DND-41 (cell line): ENCODE measurements around the gene BICRAL.
"Not testable (repeated sequence)": the region's sequence is repeated elsewhere in the genome, so short reads cannot be mapped to it uniquely, and the experiment has no call there.

Source experiments
- ATAC-seq: fragments of 200-7000 bp; cut with Tn5 transposase; 3 replicates; pipeline ENCODE4 v1.9.1; 2021; ENCODE audit warnings: low read depth; ENCODE audit not compliant: insufficient read depth
- DNase-seq: peaks from one replicate; pipeline ENCODE4 v3.0.0-alpha.2; 2020
- H2AFZ ChIP-seq: 2 replicates; pipeline ENCODE4 v1.6.0; 2012; ENCODE audit warnings: low read depth, low read length
- H3K27ac ChIP-seq: 2 replicates; pipeline ENCODE4 v1.5.1; 2012; ENCODE audit warnings: low read length, inconsistent platforms
- H3K27me3 ChIP-seq: fragments of 200-600 bp; sonication (generic); 2 replicates; pipeline ENCODE4 v1.6.0; 2012; ENCODE audit warnings: low read length, mild to moderate bottlenecking, inconsistent platforms; ENCODE audit not compliant: insufficient read depth, poor library complexity
- H3K36me3 ChIP-seq: 2 replicates; pipeline ENCODE4 v1.5.1; 2012; ENCODE audit warnings: low read length, inconsistent platforms; ENCODE audit not compliant: insufficient read depth
- H3K4me1 ChIP-seq: 2 replicates; pipeline ENCODE4 v1.5.1; 2012; ENCODE audit warnings: mild to moderate bottlenecking, low read length; ENCODE audit not compliant: insufficient read depth
- H3K4me2 ChIP-seq: 2 replicates; pipeline ENCODE4 v1.6.0; 2012; ENCODE audit warnings: mild to moderate bottlenecking, moderate library complexity, low read length, inconsistent platforms; ENCODE audit not compliant: insufficient read depth
- H3K4me3 ChIP-seq, 2 experiments: fragments of 200-600 bp in 1 of 2; shearing (Covaris generic) in 1 of 2; 2 replicates each; pipeline ENCODE4 v1.5.1; 2012 to 2016; ENCODE audit warnings: inconsistent platforms in 2 of 2, low read length in 2 of 2, mild to moderate bottlenecking in 2 of 2, low read depth in 1 of 2, moderate library complexity in 1 of 2
- H3K79me2 ChIP-seq: 2 replicates; pipeline ENCODE4 v1.6.0; 2012; ENCODE audit warnings: low read length, inconsistent platforms; ENCODE audit not compliant: insufficient read depth
- H3K9ac ChIP-seq: 2 replicates; pipeline ENCODE4 v1.6.0; 2012; ENCODE audit warnings: low read depth, mild to moderate bottlenecking, inconsistent platforms, low read length, moderate library complexity
- H3K9me3 ChIP-seq: 2 replicates; pipeline ENCODE4 v1.5.1; 2012; ENCODE audit warnings: low read length, moderate library complexity, mild to moderate bottlenecking, inconsistent platforms; ENCODE audit not compliant: insufficient read depth, severe bottlenecking
- H4K20me1 ChIP-seq: 2 replicates; pipeline ENCODE4 v1.6.0; 2012; ENCODE audit warnings: low read length; ENCODE audit not compliant: insufficient read depth
- EZH2 ChIP-seq: IDR thresholded peaks from 3 replicates; pipeline ENCODE4 v1.6.1; 2012; ENCODE audit warnings: borderline replicate concordance, low read depth, mild to moderate bottlenecking, moderate library complexity, low read length, inconsistent platforms; ENCODE audit not compliant: severe bottlenecking
- TF ChIP-seq, protein P1 (sequence below): IDR thresholded peaks from 2 replicates; pipeline ENCODE4 v1.5.1; 2012; ENCODE audit warnings: borderline replicate concordance, low read length, moderate library complexity, mild to moderate bottlenecking; ENCODE audit not compliant: poor library complexity, severe bottlenecking; ENCODE audit errors: extremely low read depth

BICRAL gene

DNA sequence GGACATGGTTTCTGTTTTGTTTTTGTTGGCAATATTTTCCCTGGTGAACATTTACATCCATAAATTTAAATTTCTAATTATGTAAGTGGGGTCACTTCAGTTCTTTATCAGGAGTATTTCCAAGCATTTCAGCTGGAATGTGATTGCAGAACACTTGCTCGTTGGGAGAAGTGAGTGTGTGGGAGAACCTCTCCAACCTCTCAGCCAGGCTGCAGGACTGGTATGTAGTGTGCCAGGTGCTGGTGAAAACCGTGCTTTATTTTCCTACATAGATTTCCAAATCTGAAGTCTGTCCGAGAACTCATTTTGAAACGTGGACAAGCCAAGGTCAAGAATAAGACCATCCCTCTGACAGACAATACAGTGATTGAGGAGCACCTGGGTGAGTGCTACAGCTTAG is 103.8 kb downstream of the BICRAL start:
- H3K9ac ChIP-seq = no peak overlapping the region
- H3K27ac ChIP-seq = no peak overlapping the region
- TF ChIP-seq EZH2 = no peak
- TF ChIP-seq, protein P1, sequence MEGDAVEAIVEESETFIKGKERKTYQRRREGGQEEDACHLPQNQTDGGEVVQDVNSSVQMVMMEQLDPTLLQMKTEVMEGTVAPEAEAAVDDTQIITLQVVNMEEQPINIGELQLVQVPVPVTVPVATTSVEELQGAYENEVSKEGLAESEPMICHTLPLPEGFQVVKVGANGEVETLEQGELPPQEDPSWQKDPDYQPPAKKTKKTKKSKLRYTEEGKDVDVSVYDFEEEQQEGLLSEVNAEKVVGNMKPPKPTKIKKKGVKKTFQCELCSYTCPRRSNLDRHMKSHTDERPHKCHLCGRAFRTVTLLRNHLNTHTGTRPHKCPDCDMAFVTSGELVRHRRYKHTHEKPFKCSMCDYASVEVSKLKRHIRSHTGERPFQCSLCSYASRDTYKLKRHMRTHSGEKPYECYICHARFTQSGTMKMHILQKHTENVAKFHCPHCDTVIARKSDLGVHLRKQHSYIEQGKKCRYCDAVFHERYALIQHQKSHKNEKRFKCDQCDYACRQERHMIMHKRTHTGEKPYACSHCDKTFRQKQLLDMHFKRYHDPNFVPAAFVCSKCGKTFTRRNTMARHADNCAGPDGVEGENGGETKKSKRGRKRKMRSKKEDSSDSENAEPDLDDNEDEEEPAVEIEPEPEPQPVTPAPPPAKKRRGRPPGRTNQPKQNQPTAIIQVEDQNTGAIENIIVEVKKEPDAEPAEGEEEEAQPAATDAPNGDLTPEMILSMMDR = no peak
- H3K27me3 ChIP-seq = no peaks in the 10 kb centered on the region
- peaks cover 15% of the 10 kb centered on the region; the same call in 1 of the 2 replicates for H4K20me1 ChIP-seq
- no peaks in the 10 kb centered on the region for H3K9me3 ChIP-seq
- peaks cover 64% of the 10 kb centered on the region for H3K4me1 ChIP-seq
- ATAC-seq = no peak
- no peak for DNase-seq
- H3K79me2 ChIP-seq = peaks cover 58% of the 10 kb centered on the region
- H3K4me2 ChIP-seq = no peak overlapping the region
- peaks cover 67% of the 10 kb centered on the region for H3K36me3 ChIP-seq
- no peak overlapping the region for H2AFZ ChIP-seq
- H3K4me3 ChIP-seq = no peak overlapping the region

DNA sequence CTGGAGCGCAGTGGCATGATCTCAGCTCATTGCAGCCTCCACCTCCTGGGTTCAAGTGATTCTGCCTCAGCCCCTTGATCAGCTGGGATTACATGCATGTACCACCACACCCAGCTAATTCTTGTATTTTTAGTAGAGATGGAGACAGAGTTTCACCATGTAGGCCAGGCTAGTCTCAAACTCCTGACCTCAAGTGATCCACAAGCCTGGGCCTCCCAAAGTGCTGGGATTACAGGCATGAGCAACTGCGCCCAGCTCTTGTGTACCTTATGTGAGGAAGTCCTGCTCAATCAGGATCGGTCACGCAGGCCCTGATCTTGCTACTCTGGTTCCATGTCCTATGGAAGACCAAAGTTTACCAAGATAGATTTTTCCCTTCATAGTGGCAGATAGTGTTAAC is 106.3 kb downstream of the BICRAL start:
- Histone ChIP-seq H3K79me2 (peaks cover 33% of the 10 kb centered on the region), H3K4me1 (peaks cover 49% of the 10 kb centered on the region), H3K36me3 (peaks cover 47% of the 10 kb centered on the region), H4K20me1 (peaks cover 11% of the 10 kb centered on the region; the same call in 1 of the 2 replicates), H3K4me2 (peak overlapping the region; percentile 39; the same call in 1 of the 2 replicates)
- not testable (repeated sequence) for H3K27ac ChIP-seq, H2AFZ ChIP-seq, H3K9ac ChIP-seq, H3K4me3 ChIP-seq, DNase-seq, H3K9me3 ChIP-seq, H3K27me3 ChIP-seq, ATAC-seq

GRCh38 chr6:42889815-42890214 is 108.0 kb downstream of the BICRAL start:
- H3K27me3 ChIP-seq = no peaks in the 10 kb centered on the region
- no peaks in the 10 kb centered on the region for H3K9me3 ChIP-seq
- peak overlapping the region; percentile 88 for H3K27ac ChIP-seq
- peak overlapping the region; percentile 78 for H3K9ac ChIP-seq
- 0 out of 2 replicates have a peak overlapping the region, but pooled peaks have one; percentile 91 for H2AFZ ChIP-seq
- H3K4me1 ChIP-seq = peaks cover 36% of the 10 kb centered on the region
- TF ChIP-seq EZH2 = no peak
- TF ChIP-seq, protein P1 = no peak
- peaks cover 1% of the 10 kb centered on the region; the same call in 1 of the 2 replicates for H4K20me1 ChIP-seq
- no peak for DNase-seq
- H3K79me2 ChIP-seq = peaks cover 18% of the 10 kb centered on the region
- peaks cover 31% of the 10 kb centered on the region for H3K36me3 ChIP-seq
- 0 out of 3 replicates have a peak, but pooled peaks have one; percentile 10 for ATAC-seq
- peak overlapping the region; percentile 39 to 81; a peak in 3 of 4 replicates for H3K4me3 ChIP-seq
- peak overlapping the region; percentile 73 for H3K4me2 ChIP-seq

DNA sequence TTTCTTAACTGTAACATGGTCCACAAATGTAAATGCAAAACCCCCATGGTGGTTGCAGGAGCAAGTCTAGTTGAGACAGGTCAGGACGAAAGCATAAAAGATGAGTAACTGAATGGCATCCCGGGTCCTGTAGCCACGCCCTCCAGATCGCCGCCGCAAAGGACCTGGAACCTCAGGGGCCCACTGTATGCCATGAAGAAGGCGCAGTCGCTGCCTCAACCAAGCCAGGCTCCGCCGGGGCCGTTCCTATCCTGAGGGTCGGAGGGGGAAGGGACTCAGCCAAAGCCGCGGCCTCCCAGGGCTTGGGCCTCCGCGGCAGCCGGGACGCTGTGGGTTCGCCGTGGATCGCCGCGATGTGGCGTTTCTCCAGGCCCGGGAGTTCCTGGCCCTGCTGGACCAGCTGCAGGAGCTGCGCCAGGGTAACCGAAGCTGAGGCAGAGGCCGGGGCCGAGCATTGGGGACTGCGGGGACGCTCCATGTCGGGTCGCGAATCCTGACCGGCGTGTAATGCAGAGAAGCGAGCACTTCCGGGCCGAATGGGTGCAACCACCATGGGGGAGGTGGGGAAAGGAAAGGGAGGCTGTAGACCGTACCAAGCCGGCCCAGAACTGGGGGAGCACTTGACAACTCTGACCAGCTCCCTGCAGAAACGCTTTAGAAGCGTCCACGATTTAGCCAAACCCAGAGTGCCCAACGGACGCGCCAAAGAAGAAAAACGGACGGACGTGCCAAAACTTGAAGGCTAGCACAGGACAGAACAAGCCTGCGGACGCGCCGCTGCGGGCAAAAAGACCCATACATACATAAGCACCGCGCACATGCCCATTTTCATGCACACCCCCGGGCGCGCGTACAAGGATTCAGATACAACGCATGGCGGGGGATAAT is 108.7 kb downstream of the BICRAL start:
- no peaks in the 10 kb centered on the region for H3K27me3 ChIP-seq
- H3K9me3 ChIP-seq = no peaks in the 10 kb centered on the region
- H3K4me3 ChIP-seq = peak overlapping the region; percentile 39 to 81; a peak in 3 of 4 replicates
- H3K4me2 ChIP-seq = peak overlapping the region; percentile 73
- peaks cover 15% of the 10 kb centered on the region for H3K79me2 ChIP-seq
- H4K20me1 ChIP-seq = no peaks in the 10 kb centered on the region
- DNase-seq = peak; percentile 94
- no peak for TF ChIP-seq EZH2
- TF ChIP-seq, protein P1 = no peak
- H3K4me1 ChIP-seq = peaks cover 34% of the 10 kb centered on the region
- ATAC-seq = peak; percentile 91
- peaks cover 23% of the 10 kb centered on the region for H3K36me3 ChIP-seq
- H2AFZ ChIP-seq = peak overlapping the region; percentile 91
- H3K27ac ChIP-seq = peak overlapping the region; percentile 88
- peak overlapping the region; percentile 78 for H3K9ac ChIP-seq
